Heart right ventricle (tissue), 16 donors: ENCODE measurements around the gene SERTAD3. TPM values are rescaled to one million over a fixed set of nuclear protein-coding genes. Genes with fewer than 3 reads are reported as not detected.
"Not testable (repeated sequence)": the region's sequence is repeated elsewhere in the genome, so short reads cannot be mapped to it uniquely, and the experiment has no call there.

ENCODE experiments used
- ATAC-seq, 8 donors: fragments of 200-7000 bp; cut with Tn5 transposase; one replicate each; pipeline ENCODE4 v1.9.1; 2020; ENCODE audit warnings: mild to moderate bottlenecking in 8 of 8, moderate library complexity in 8 of 8, moderate number of reproducible peaks in 1 of 8
- DNase-seq, 2 donors: peaks; one replicate each; pipeline ENCODE4 v3.0.0-alpha.2; 2020
- H3K27ac ChIP-seq, 10 donors: fragments of 200-600 bp; sonication (generic) in 2 of 10; one replicate each; pipeline versions ENCODE4 v1.5.0 to v1.8.0; 2020 to 2022; ENCODE audit warnings: mild to moderate bottlenecking in 3 of 10
- H3K27me3 ChIP-seq, 7 donors: fragments of 200-600 bp; one replicate each; pipeline ENCODE4 v1.8.0; 2021 to 2022; ENCODE audit warnings: mild to moderate bottlenecking in 2 of 7
- H3K36me3 ChIP-seq, 9 donors: fragments of 200-600 bp; sonication (generic) in 1 of 9; one replicate each; pipeline versions ENCODE4 v1.5.0 to v1.8.0; 2020 to 2022; ENCODE audit warnings: mild to moderate bottlenecking in 2 of 9
- H3K4me1 ChIP-seq, 9 donors: fragments of 200-600 bp; sonication (generic) in 1 of 9; one replicate each; pipeline versions ENCODE4 v1.5.0 to v1.8.0; 2020 to 2022; ENCODE audit warnings: mild to moderate bottlenecking in 4 of 9
- H3K4me3 ChIP-seq, 10 donors: fragments of 200-600 bp; sonication (generic) in 2 of 10; one replicate each; pipeline versions ENCODE4 v1.5.0 to v1.8.0; 2020 to 2022; ENCODE audit warnings: mild to moderate bottlenecking in 7 of 10, moderate library complexity in 2 of 10
- H3K9me3 ChIP-seq, 11 donors: fragments of 200-600 bp in 10 of 11; sonication (generic) in 2 of 11; one replicate each; pipeline versions ENCODE4 v1.5.0 to v1.8.0; 2013 to 2022; ENCODE audit warnings: mild to moderate bottlenecking in 2 of 11, control low read depth in 1 of 11, moderate library complexity in 1 of 11
- CTCF ChIP-seq, 9 donors: fragments of 200-600 bp; sonication (generic) in 2 of 9; IDR thresholded peaks; one replicate each; pipeline versions ENCODE4 v1.5.0 to v1.8.0; 2021 to 2022; ENCODE audit warnings: antibody characterized with exemption in 9 of 9, mild to moderate bottlenecking in 5 of 9, moderate library complexity in 1 of 9
- WGBS, 2 donors: extraction: QIAGEN DNeasy Blood & Tissue Kit; methylation state at CpG; one replicate each; pipeline ENCODE4 v1.1.7; 2013; ENCODE audit warnings: inconsistent platforms in 1 of 2; 5-methylcytosine and 5-hydroxymethylcytosine counted together
- intact Hi-C, 10 donors: fragments of 100-400 bp; cut with DNase I; formaldehyde crosslinking; loops; one replicate each; pipeline versions ENCODE4 v1.11.1 to v1.14.2; 2022
- polyA plus RNA-seq, 2 donors: library from polyadenylated mRNA; stranded (reverse); fragments of 200-250 nt; gene quantifications; one replicate each; pipeline ENCODE4 v1.2.3, GENCODE V29; 2013
- total RNA-seq, 10 donors: library from RNA; stranded (reverse); fragmentation: NEBNext Ultra II Directional in 3 of 10; extraction: Animal tissue kit (Norgen Biotek cat#: 25700) in 3 of 10; gene quantifications; one replicate each; pipeline versions ENCODE4 v1.2.1 to v1.2.4, GENCODE V29; 2021 to 2023
- donor health status: Arrhythmogenic right ventricular cardiomyopathy.
- donor health status: ischemic (EF 13 %, LVEDD 7.1; RV severe dilation, severe dysfunction).
- donor health status: healthy with polysubstance abuse.
- donor health status: DM: no; HTN: yes; CAD: no.
- donor health status: DM: no; HTN: no; CAD: no.
- donor health status: ischemic (EF 25% LVEDD 6.9; RV normal size, moderate dysfunction).
- donor health status: ischemic (EF 25% LVEDD 5.7; RV mildly dilated, moderate dysfunction).
- donor health status: healthy.
- donor health status: DM: yes; HTN: yes; CAD: no.
- donor health status: Ischemic cardiomyopathy.
- donor health status: ischemic (EF 35%, LVEDD 5.7; RV mildly dilated, moderate dysfunction).
- donor health status: nonischemic (EF 11% LVEDD 7.7; RV severe dilation, severe dysfunction).
- donor health status: DM: yes; HTN: yes; CAD: no.
- donor health status: PGD.
- donor health status: ischemic (EF 29% LVEDD 5.4; RV normal size, mild dysfunction).
- donor health status: nonischemic (EF 23%, LVEDD 6.1; RV moderate dilation, normal function).

Gene SERTAD3
- total and polyA plus RNA-seq, 12 donors = 19.4 to 37.5 (median 29.3) TPM

DNA sequence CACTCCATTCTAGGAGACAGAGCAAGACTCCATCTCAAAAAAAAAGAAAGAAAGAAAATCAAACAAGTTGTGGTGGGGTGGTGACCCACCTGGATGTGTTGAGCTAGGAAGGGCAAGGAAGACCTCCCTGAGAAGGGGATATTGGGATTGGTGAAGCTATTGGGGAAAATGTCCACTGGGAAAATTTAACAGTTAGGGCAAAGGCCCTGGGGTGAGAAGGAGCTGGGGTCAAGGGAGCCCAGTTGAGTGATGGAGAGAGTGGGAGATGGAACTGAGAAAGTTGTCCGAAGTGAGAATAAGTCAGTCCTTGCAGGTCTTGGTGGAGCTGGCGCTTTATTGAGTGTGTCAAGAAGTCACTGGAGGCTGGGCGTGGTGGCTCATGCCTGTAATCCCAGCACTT lies 5.9 kb downstream of the SERTAD3 start:
- H3K36me3 ChIP-seq = peaks cover 0 to 29% (median 22%) of the 10 kb centered on the region in 9 donors
- DNase-seq (no peak), ATAC-seq (no peak)
- no peak overlapping the region for H3K27ac ChIP-seq
- intact Hi-C loops = no loop called here
- no peak overlapping the region for H3K4me3 ChIP-seq
- no peaks in the 10 kb centered on the region for H3K27me3 ChIP-seq
- TF ChIP-seq CTCF (IDR thresholded peaks at IDR 0.05) = no peak
- H3K4me1 ChIP-seq = peaks cover 10 to 46% (median 36%) of the 10 kb centered on the region in 9 donors
- H3K9me3 ChIP-seq = no peaks in the 10 kb centered on the region
- WGBS, 2 donors = 92 to 94% methylated on average over 3 of the region's 3 CpGs

- ATAC-seq = peak; percentile 96 to 99 (median 98)
- intact Hi-C loops = loop anchor here in 3 of 10 donors (1.0 kb wide), 3 partner anchors 8 to 11 kb away; partner anchors contain the start of genes SERTAD1 (in 1 of the 3) and SERTAD3 (in 1 of the 3)
Observed at GRCh38 chr19:40433391-40434216, 10.5 kb downstream of the SERTAD3 start.

GRCh38 chr19:40432760-40433159 lies 11.4 kb downstream of the SERTAD3 start:
- not testable (repeated sequence) for H3K9me3 ChIP-seq, ATAC-seq, H3K36me3 ChIP-seq, H3K27me3 ChIP-seq, DNase-seq
- intact Hi-C loops = loop anchor here in 2 of 10 donors (1.0 kb wide), 2 partner anchors 7 to 12 kb away; partner anchors contain the start of genes SERTAD1 (in 1 of the 2) and SERTAD3 (in 1 of the 2)
- H3K4me3 ChIP-seq = peak overlapping the region in 8 of 10 donors; percentile 30 to 56 (median 52)
- H3K27ac ChIP-seq = peak overlapping the region; percentile 86 to 99 (median 94)
- H3K4me1 ChIP-seq = peaks cover 0 to 29% (median 25%) of the 10 kb centered on the region in 9 donors
- WGBS, 2 donors = 48 to 52% methylated on average over 7 of the region's 7 CpGs

More at GRCh38 chr19:40433391-40434216, 10.5 kb downstream of the SERTAD3 start:
- H3K27me3 ChIP-seq = no peaks in the 10 kb centered on the region
- no peaks in the 10 kb centered on the region for H3K9me3 ChIP-seq
- no peaks in the 10 kb centered on the region for H3K36me3 ChIP-seq
- peaks cover 0 to 29% (median 25%) of the 10 kb centered on the region in 9 donors for H3K4me1 ChIP-seq
- TF ChIP-seq CTCF (IDR thresholded peaks at IDR 0.05) = no peak
- peak overlapping the region; percentile 86 to 99 (median 94) for H3K27ac ChIP-seq
- peak overlapping the region in 9 of 10 donors; percentile 30 to 56 (median 51) for H3K4me3 ChIP-seq
- WGBS, 2 donors = 0 to 1% methylated on average over 41 to 50 of the region's 50 CpGs
- DNase-seq = peak; percentile 91

- no peaks in the 10 kb centered on the region for H3K27me3 ChIP-seq
- ATAC-seq (no peak), DNase-seq (no peak)
- 89 to 97% methylated on average over 3 of the region's 3 CpGs for WGBS, 2 donors
- H3K36me3 ChIP-seq = no peaks in the 10 kb centered on the region
- intact Hi-C loops = no loop called here
- no peaks in the 10 kb centered on the region for H3K9me3 ChIP-seq
- peaks cover 0 to 30% (median 27%) of the 10 kb centered on the region in 9 donors for H3K4me1 ChIP-seq
- H3K27ac ChIP-seq = peak overlapping the region in 6 of 10 donors; percentile 86 to 98 (median 96)
- TF ChIP-seq CTCF (IDR thresholded peaks at IDR 0.05) = no peak
- no peak overlapping the region for H3K4me3 ChIP-seq
Observed at GRCh38 chr19:40431698-40432097, 12.4 kb downstream of the SERTAD3 start.

GRCh38 chr19:40430242-40430641 lies 13.9 kb downstream of the SERTAD3 start:
- H3K9me3 ChIP-seq, H3K27me3 ChIP-seq, H3K36me3 ChIP-seq, H3K4me3 ChIP-seq, H3K27ac ChIP-seq, ATAC-seq, DNase-seq, intact Hi-C loops: not testable (repeated sequence)
- 95 to 97% methylated on average over 10 of the region's 10 CpGs for WGBS, 2 donors
- peaks cover 0 to 35% (median 27%) of the 10 kb centered on the region in 9 donors for H3K4me1 ChIP-seq

- H3K4me1 ChIP-seq = peaks cover 0 to 40% (median 32%) of the 10 kb centered on the region in 9 donors
- H3K4me3 ChIP-seq, H3K27me3 ChIP-seq, H3K36me3 ChIP-seq, H3K27ac ChIP-seq, H3K9me3 ChIP-seq, DNase-seq, ATAC-seq: not testable (repeated sequence)
- intact Hi-C loops = loop anchor here in 1 of 10 donors (10.0 kb wide), 1 partner anchor 83 kb away; the partner anchor contains the start of genes C19orf47 and PLD3
- 94 to 96% methylated on average over 7 of the region's 7 CpGs for WGBS, 2 donors
Observed at GRCh38 chr19:40428197-40428596, 15.9 kb downstream of the SERTAD3 start.
